ENCODE results near the gene LLCFC1. TPM values are rescaled to one million over a fixed set of nuclear protein-coding genes. Genes with fewer than 3 reads are reported as not detected.

The LLCFC1 gene
- not detected in 5 replicates for total RNA-seq (2022; extraction: Qiagen RNA extraction; ENCODE audit: low read depth)

GRCh38 chr7:142939226-142939910 lies at the start of gene LLCFC1:
TSS of gene LLCFC1 (plus strand) at chr7:142939484. CDS start at chr7:142939622, 138 bp downstream.

GRCh38 chr7:142933624-142934023 lies 5.7 kb upstream of the LLCFC1 start, which contains the start of gene TRPV5:
TSS of gene TRPV5 (minus strand) at chr7:142933746. CDS start at chr7:142933459, 287 bp downstream.

GRCh38 chr7:142961973-142962926 lies 23.0 kb downstream of the LLCFC1 start, which contains the start of gene KEL:
TSS of gene KEL (minus strand) at chr7:142962363. CDS start at chr7:142962206, 157 bp downstream.

Other genes with a start within 250 kb of the LLCFC1 start
- gene PRSS1, start 190.0 kb upstream of the LLCFC1 start, total RNA-seq (2022; extraction: Qiagen RNA extraction; ENCODE audit: low read depth), result not detected in 5 replicates
- not detected in 5 replicates for gene PRSS2, start 168.5 kb upstream of the LLCFC1 start, total RNA-seq (2022; extraction: Qiagen RNA extraction; ENCODE audit: low read depth)
- 0.17 to 1.2 TPM (median 0.32 TPM) in 5 replicates for gene EPHB6, start 84.4 kb upstream of the LLCFC1 start, total RNA-seq (2022; extraction: Qiagen RNA extraction; ENCODE audit: low read depth)
- gene TRPV6, start 53.7 kb upstream of the LLCFC1 start, total RNA-seq (2022; extraction: Qiagen RNA extraction; ENCODE audit: low read depth), result not detected in 5 replicates
- not detected in 5 replicates for gene TRPV5, start 5.7 kb upstream of the LLCFC1 start, total RNA-seq (2022; extraction: Qiagen RNA extraction; ENCODE audit: low read depth)
- 0.05 TPM in 1 of 5 replicates, not detected in the others for gene KEL, start 22.9 kb downstream of the LLCFC1 start, total RNA-seq (2022; extraction: Qiagen RNA extraction; ENCODE audit: low read depth)
- not detected in 5 replicates for gene OR9A2, start 87.6 kb downstream of the LLCFC1 start, total RNA-seq (2022; extraction: Qiagen RNA extraction; ENCODE audit: low read depth)
- gene OR6V1, start 112.9 kb downstream of the LLCFC1 start, total RNA-seq (2022; extraction: Qiagen RNA extraction; ENCODE audit: low read depth), result not detected in 5 replicates
- gene PIP, start 192.6 kb downstream of the LLCFC1 start, total RNA-seq (2022; extraction: Qiagen RNA extraction; ENCODE audit: low read depth), result 0.51 to 0.75 TPM (median 0.71 TPM) in 3 of 5 replicates, not detected in the others
- not detected in 5 replicates for gene TAS2R39, start 243.9 kb downstream of the LLCFC1 start, total RNA-seq (2022; extraction: Qiagen RNA extraction; ENCODE audit: low read depth)